HuH-7.5 (cell line): Measurements from ENCODE around the gene STAT1.

Source experiments
- DNase-seq: peaks from one replicate; pipeline ENCODE4 v3.0.0; 2011; ENCODE audit warnings: low spot score

The STAT1 gene

GRCh38 chr2:191013932-191014652, at the start of gene STAT1:
STAT1 (minus strand) TSS chr2:191014171; CDS start chr2:191010003, 4,168 bp downstream.
- DNase-seq: peak; percentile 89

GRCh38 chr2:191063584-191063983, 49.6 kb upstream of the STAT1 start:
- no peak for DNase-seq

DNA sequence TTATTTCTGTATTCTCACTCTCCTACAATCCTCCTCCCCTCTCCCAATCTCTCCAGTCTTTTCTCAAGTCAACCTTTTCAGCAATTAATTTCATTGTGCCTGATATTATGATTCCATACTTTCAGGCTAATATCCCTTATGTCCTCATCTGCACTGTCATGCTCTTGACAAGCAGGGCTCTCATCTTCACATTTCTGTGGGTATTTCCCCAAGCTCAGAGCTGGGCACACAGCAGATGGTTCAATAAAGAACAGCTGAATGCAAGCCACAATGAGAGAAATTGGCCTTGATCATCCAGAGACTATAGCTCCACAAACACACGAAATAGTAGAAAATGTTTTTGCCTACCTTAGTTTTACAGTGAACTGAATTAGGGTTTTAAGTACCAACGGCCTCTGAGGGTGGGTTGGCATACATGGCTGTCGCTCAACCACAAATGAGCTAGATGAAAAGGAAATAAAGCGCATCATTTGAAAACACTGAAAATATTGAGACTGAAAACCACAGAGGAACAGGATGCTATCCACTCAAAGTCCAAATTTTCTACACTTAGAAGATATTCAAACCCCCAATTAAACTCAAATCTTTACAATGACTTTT, 47.5 kb upstream of the STAT1 start:
- DNase-seq: no peak

GRCh38 chr2:191059308-191059707, 45.3 kb upstream of the STAT1 start:
- no peak for DNase-seq

GRCh38 chr2:191056228-191056627, 42.3 kb upstream of the STAT1 start:
- DNase-seq: no peak

GRCh38 chr2:191053256-191053655, 39.3 kb upstream of the STAT1 start:
- DNase-seq: no peak

GRCh38 chr2:191051825-191052778, 38.1 kb upstream of the STAT1 start:
- no peak for DNase-seq

GRCh38 chr2:191051177-191051576, 37.2 kb upstream of the STAT1 start:
- no peak for DNase-seq

- DNase-seq: no peak
Observed at GRCh38 chr2:191050640-191050987, 36.6 kb upstream of the STAT1 start.

GRCh38 chr2:191049728-191050639, 36.0 kb upstream of the STAT1 start:
- no peak for DNase-seq

DNA sequence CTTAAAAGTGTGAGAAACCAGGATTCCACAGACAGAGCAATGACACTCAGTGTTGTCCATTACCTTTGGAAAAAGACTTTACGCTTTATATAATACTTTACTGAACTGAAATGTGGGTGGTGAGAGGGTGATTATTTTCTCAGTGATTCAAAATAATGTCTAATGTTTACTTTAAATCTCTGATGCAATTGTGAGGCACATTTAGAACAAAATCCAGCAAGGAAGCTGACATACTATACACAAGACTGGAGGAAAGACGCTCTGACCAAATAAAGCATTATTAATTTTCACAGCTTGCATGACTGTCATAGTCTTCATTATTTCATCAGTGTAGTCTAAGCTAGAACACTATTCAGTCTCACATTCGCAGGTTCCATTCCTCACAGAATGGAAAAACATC, 34.1 kb upstream of the STAT1 start:
- no peak for DNase-seq

DNA sequence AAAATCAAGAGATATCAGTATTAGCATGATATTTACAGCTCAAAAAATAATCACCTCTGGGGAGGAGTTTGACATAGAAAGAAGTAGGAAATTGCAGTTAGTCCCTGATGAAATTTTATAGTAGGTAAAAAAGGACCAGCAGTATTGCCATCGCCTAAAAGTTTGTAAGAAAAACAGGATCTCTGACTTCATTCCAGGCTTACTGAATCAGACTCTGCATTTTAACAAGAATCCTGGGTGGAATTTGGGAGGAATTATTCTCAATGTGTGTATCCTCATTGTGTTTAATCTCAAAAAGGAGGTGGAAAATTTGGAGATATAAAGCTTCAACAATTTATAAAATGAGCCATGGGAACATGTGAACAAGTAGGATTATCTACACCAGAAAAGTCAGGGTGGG, 31.2 kb upstream of the STAT1 start:
- DNase-seq: no peak

DNA sequence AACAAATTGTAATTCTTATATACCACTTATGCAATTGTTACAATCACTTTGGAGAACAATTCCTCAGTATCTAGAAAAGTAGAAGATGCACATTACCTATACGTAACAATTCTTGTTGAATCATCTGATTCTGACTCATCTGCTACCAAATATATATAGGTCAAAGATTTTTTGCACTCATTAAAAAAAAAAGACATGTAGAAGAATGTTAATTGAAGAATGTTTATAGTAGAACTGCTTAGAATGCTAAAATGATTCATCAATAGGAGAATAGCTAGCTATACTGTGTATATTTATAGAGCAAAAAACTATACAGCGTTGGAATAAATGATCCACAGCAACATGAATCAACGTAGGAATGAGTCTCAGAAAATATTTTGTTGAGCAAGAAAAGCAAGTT, 29.5 kb upstream of the STAT1 start:
- DNase-seq: no peak

DNA sequence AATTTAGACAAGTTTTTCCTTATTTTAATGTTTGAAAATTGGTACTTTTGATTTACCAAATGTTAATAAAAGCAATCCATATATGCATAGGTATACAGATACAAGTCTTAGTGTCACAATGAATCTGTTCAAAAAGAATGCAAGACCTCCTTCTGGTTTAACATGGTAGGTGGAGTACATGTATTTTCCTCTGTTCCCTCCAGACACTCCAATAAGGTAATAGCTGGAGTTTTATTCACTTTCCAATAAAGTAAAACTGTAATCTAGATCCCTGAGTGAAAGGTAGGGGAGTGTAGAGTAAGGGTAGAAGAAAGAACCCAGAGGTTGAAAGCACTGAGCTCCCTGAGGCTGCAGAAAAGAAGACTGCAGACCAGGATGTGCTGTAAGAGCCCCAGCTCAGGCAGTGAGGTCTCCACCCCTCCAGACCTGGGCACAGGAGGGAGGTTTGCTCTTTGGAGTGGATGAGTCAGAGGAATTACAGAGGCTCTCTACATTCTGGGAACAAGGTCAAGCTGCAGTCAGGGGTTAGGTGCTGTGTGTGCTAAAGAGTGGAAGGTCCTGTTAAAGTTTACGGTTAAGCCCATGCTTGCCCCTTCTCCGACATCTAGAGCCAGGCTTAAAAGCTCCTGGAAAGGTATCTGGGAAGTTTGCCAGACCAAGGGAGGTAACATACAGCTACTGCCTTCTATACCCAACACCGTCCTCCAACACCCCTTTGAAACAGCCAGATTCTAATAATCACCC, 27.6 kb upstream of the STAT1 start:
- peak; percentile 22 for DNase-seq

DNA sequence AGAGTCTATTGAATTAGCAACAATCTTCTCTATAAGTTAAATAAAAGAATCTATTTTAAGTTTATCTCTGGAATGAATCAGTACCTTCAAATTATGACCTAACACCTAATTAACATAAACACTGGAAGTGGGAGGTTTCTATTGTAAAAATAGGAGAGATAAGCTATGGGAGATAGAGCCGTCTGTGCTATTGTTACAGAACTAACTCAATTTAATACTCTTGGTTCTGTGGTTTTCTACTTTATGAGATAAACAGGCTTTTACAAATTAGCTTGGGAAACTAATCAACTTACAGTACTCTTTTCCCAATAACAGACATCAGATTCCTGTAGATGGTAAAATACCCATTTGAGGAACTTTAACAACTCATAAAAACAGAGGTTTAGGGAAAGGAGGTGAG, 25.6 kb upstream of the STAT1 start:
- no peak for DNase-seq

GRCh38 chr2:191038741-191039140, 24.8 kb upstream of the STAT1 start:
- no peak for DNase-seq

GRCh38 chr2:191038241-191038725, 24.3 kb upstream of the STAT1 start:
- DNase-seq: no peak

- DNase-seq: no peak
Observed at GRCh38 chr2:191037351-191037750, 23.4 kb upstream of the STAT1 start.

DNA sequence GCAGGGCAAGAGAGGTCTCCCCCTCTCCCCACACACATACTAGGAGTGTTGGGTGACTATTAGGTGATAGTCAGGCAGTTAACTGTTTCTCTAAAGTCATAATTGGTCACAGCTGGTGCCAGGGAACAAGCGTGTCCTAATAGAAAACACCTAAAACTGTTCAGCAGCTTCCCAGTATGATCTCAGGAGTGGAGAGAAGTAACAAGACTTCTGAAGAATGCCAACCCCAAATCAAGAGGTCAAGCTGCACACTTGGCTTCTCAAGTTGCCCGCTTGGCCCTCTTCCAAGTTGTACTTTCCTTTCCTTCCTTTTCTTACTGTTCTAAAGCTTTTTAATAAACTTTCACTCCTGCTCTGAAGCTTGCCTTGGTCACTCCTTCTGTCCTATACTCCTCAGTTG, 22.4 kb upstream of the STAT1 start:
- DNase-seq: no peak

GRCh38 chr2:191032588-191033429, 18.8 kb upstream of the STAT1 start:
- no peak for DNase-seq
